ENCODE data around the gene NDUFA7.
"Not testable (repeated sequence)": the region's sequence is repeated elsewhere in the genome, so short reads cannot be mapped to it uniquely, and the experiment has no call there.

Gene NDUFA7

GRCh38 chr19:8304841-8305621 lies 16.1 kb downstream of the NDUFA7 start:
- DNase-seq: no peak
- in situ Hi-C loops (cut with HindIII; ENCODE audit: low pct_ligation_motif_present, low pct_unique_long_range_greater_than_20kb, low sequenced_read_pairs): no loop called here

DNA sequence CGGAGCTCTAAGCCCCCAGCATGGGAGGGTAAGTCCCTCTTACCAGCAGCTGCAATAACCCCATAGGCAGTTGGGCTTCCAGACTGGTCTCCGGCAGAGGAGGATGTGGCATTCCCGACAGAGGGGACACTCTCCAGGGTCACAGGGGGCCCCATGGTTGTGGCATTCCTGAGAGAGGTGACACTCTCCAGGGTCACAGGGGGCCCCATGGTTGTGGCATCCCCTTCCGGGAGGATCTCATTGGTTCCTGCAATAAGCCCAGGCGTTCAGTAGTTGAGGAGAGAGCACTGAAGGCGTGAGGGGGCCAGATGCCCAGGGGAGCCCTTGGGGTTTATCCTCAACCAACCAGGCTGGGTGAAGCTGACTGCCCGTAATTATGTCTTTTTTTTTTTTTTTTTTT lies 18.4 kb downstream of the NDUFA7 start:
- in situ Hi-C loops (cut with HindIII; ENCODE audit: low pct_ligation_motif_present, low pct_unique_long_range_greater_than_20kb, low sequenced_read_pairs): no loop called here
- no peak for DNase-seq

DNA sequence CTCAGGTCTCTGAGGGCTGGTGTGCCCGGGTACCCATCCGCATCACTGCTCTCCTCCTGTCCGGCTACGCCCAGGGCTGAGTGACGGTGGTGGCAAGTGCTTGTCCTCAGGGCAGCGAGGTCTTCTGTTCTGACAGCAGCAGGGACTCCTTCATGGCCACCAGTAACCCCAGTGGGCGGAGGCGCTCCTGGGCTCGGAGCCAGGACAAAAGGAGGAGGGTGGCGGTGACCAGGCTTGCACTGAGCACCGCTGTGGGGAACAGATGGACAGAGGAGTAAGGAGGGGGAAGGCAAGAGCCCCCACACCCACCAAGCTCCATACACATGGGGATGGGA lies 18.9 kb downstream of the NDUFA7 start:
- in situ Hi-C loops (cut with HindIII; ENCODE audit: low pct_ligation_motif_present, low pct_unique_long_range_greater_than_20kb, low sequenced_read_pairs): no loop called here
- no peak for DNase-seq

DNA sequence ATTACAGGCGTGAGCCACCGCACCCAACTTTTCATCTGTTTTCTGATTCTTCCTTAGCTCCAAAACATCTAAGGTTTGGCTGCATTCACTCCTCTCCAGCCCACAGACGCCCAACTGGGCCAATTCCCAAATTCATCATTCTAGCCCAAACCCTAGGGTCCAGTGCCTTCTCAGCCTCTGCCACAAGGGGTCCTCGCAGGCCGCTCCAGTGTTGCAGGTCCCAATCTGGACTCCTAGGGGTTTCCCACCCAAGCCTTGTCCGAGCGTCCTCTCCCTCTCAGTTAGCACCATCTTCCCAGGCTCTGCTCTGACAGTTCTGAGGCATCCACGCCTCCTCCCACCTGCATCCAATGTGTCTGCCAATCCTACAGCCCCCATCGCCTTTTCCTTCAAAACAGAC lies 29.8 kb downstream of the NDUFA7 start:
- in situ Hi-C loops (cut with HindIII; ENCODE audit: low pct_ligation_motif_present, low pct_unique_long_range_greater_than_20kb, low sequenced_read_pairs); DNase-seq: not testable (repeated sequence)

GRCh38 chr19:8276508-8276907 lies 44.7 kb downstream of the NDUFA7 start:
- in situ Hi-C loops (cut with HindIII; ENCODE audit: low pct_ligation_motif_present, low pct_unique_long_range_greater_than_20kb, low sequenced_read_pairs); DNase-seq: not testable (repeated sequence)

DNA sequence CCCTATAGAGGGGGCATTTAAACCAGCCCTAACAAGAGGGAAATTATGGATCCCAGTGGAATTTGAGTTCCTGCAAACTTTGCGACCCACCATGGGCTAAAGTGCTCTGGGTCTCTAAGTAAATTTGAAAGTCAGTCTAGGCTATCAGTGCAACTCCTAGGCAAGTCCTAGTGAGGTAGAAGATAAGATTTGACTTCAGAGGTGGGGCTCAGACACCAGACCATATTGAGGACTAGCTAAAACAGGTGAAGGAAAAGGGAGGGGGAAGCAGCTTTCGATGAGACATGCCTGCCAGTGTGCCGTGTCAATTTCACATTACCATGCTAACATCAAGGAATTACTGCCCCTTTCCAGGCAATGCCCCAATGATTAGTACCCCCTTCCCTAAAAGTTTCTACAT lies 51.5 kb downstream of the NDUFA7 start:
- DNase-seq: no peak
- in situ Hi-C loops (cut with HindIII; ENCODE audit: low pct_ligation_motif_present, low pct_unique_long_range_greater_than_20kb, low sequenced_read_pairs): no loop called here

DNA sequence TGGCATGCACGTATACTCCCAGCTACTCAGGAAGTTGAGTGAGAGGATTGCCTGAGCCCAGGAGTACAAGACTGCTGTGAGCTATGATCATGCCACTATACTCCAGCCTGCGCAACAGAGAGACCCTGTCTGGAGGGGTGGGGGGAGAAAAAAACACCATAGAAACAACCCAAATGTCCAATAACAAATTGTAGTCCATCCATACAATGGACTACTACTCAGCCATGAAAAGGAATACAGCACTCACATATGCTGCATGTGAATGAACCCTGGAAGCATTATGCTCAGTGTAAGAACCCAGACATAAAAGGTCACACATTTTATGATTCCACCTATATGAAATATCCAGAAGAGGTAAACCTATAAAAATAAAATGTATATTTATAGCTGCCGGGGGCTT lies 55.3 kb downstream of the NDUFA7 start:
- in situ Hi-C loops (cut with HindIII; ENCODE audit: low pct_ligation_motif_present, low pct_unique_long_range_greater_than_20kb, low sequenced_read_pairs): no loop called here

DNA sequence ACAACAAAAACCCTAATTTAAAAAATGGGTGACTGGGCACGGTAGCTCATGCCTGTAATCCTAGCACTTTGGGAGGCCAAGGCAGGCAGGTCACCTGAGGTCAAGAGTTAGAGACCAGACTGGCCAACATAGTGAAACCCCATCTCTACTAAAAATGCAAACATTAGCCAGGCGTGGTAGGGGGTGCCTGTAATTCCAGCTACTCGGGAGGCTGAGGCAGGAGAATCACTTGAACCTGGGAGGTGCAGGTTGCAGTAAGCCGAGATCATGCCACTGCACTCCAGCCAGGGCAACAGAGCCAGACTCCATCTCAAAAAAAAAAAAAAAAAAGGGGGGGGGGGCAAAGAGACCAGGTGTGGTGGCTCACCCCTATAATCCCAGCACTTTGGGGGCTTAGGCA lies 56.9 kb downstream of the NDUFA7 start:
- DNase-seq; in situ Hi-C loops (cut with HindIII; ENCODE audit: low pct_ligation_motif_present, low pct_unique_long_range_greater_than_20kb, low sequenced_read_pairs): not testable (repeated sequence)

More for the DNA sequence above, 55.3 kb downstream of the NDUFA7 start:
- DNase-seq: no peak

GRCh38 chr19:8262431-8262830 lies 58.7 kb downstream of the NDUFA7 start:
- no peak for DNase-seq
- in situ Hi-C loops (cut with HindIII; ENCODE audit: low pct_ligation_motif_present, low pct_unique_long_range_greater_than_20kb, low sequenced_read_pairs): no loop called here

GRCh38 chr19:8261881-8262280 lies 59.3 kb downstream of the NDUFA7 start:
- in situ Hi-C loops (cut with HindIII; ENCODE audit: low pct_ligation_motif_present, low pct_unique_long_range_greater_than_20kb, low sequenced_read_pairs): no loop called here
- DNase-seq: no peak

- no peak for DNase-seq
- in situ Hi-C loops (cut with HindIII; ENCODE audit: low pct_ligation_motif_present, low pct_unique_long_range_greater_than_20kb, low sequenced_read_pairs): no loop called here
Measured at GRCh38 chr19:8261347-8261746, 59.8 kb downstream of the NDUFA7 start.
